PFSK-1 (cell line): ENCODE measurements around the gene ARHGAP11A.

Source experiments
- POLR2AphosphoS5 ChIP-seq: IDR thresholded peaks from 2 replicates; pipeline ENCODE4 v1.6.1; 2012; ENCODE audit warnings: low read depth, mild to moderate bottlenecking, control low read depth, low read length, moderate library complexity
- TAF1 ChIP-seq: IDR thresholded peaks from 2 replicates; pipeline ENCODE4 v1.6.1; 2012; ENCODE audit warnings: low read length, control low read depth, borderline replicate concordance; ENCODE audit not compliant: insufficient read depth

GRCh38 chr15:32649342-32649741 lies 34.0 kb downstream of the ARHGAP11A start:
- TF ChIP-seq TAF1 (no peak), POLR2AphosphoS5 (no peak)
